Measurements from ENCODE around the gene TTC28. TPM values are rescaled to one million over a fixed set of nuclear protein-coding genes. Genes with fewer than 3 reads are reported as not detected.

TTC28 gene
- polyA plus RNA-seq, 4 donors: 34.8 to 51.9 (median 36.8) TPM

Other genes with a start within 250 kb of the TTC28 start
- gene CHEK2, start 62.0 kb upstream of the TTC28 start, polyA plus RNA-seq (ENCODE audit: insufficient read length in 4 of 4): 10 to 100 TPM; 12.3 to 20.6 (median 14.2) TPM
- 10 to 100 TPM; 16.1 to 24.5 (median 21.8) TPM for gene HSCB, start 62.2 kb upstream of the TTC28 start, polyA plus RNA-seq (ENCODE audit: insufficient read length in 4 of 4)
- gene CCDC117, start 92.9 kb upstream of the TTC28 start, polyA plus RNA-seq (ENCODE audit: insufficient read length in 4 of 4): 10 to 100 TPM; 34.3 to 44.9 (median 39.9) TPM
- gene XBP1, start 120.7 kb upstream of the TTC28 start, polyA plus RNA-seq (ENCODE audit: insufficient read length in 4 of 4): 100 to 1,000 TPM; 116 to 169 (median 136) TPM
- 10 to 100 TPM in 3 of 4 donors, 1 to 10 TPM in 1; 9.6 to 30.3 (median 29.2) TPM for gene ZNRF3, start 203.7 kb upstream of the TTC28 start, polyA plus RNA-seq (ENCODE audit: insufficient read length in 4 of 4)

Data from left renal pelvis (tissue), 4 donors.